Pancreas (tissue), 10 donors: Measurements from ENCODE around the gene ZNF710. TPM values are rescaled to one million over a fixed set of nuclear protein-coding genes. Genes with fewer than 3 reads are reported as not detected.

ENCODE experiments used
- ATAC-seq, 4 donors: fragments of 200-7000 bp; cut with Tn5 transposase; one replicate each; pipeline versions ENCODE4 v1.8.0 to v1.9.1; 2020; ENCODE audit warnings: mild to moderate bottlenecking in 4 of 4, moderate library complexity in 4 of 4
- DNase-seq, 6 donors: peaks; one replicate each; pipeline ENCODE4 v3.0.0-alpha.2; 2020
- FAIRE-seq: peaks from 2 replicates; lab custom pipeline; 2012; peaks lifted over from hg19 to GRCh38; lab: Jason Lieb, UNC
- H3K27ac ChIP-seq, 4 donors: fragments of 200-600 bp; sonication (generic); 1 replicate in 3 of 4; 2 replicates in 1 of 4; pipeline versions ENCODE4 v1.5.0 to v1.8.0; 2020
- H3K27me3 ChIP-seq, 4 donors: fragments of 200-600 bp; one replicate each; pipeline ENCODE4 v1.8.0; 2021
- H3K36me3 ChIP-seq, 3 donors: fragments of 200-600 bp; sonication (generic) in 1 of 3; one replicate each; pipeline versions ENCODE4 v1.5.0 to v1.8.0; 2020 to 2021
- H3K4me1 ChIP-seq, 3 donors: fragments of 200-600 bp; one replicate each; pipeline ENCODE4 v1.8.0; 2021
- H3K4me3 ChIP-seq, 4 donors: fragments of 200-600 bp; sonication (generic) in 2 of 4; one replicate each; pipeline versions ENCODE4 v1.5.0 to v1.8.0; 2020 to 2021
- H3K9me3 ChIP-seq, 4 donors: fragments of 200-600 bp; one replicate each; pipeline ENCODE4 v1.8.0; 2021
- CTCF ChIP-seq, 4 donors: fragments of 200-600 bp; sonication (generic) in 3 of 4; IDR thresholded peaks; one replicate each; pipeline versions ENCODE4 v1.5.0 to v1.8.0; 2021; ENCODE audit warnings: antibody characterized with exemption in 4 of 4
- WGBS, 2 donors: extraction: QIAGEN DNeasy Blood & Tissue Kit; methylation state at CpG; one replicate each; pipeline ENCODE4 v1.1.7; 2013; 5-methylcytosine and 5-hydroxymethylcytosine counted together
- intact Hi-C, 3 donors: fragments of 100-400 bp; cut with DNase I; formaldehyde crosslinking; loops; one replicate each; pipeline versions ENCODE4 v1.11.1 to v1.14.2; 2022
- polyA plus RNA-seq, 2 donors: library from polyadenylated mRNA; stranded (reverse); fragments of 200-250 nt; gene quantifications; one replicate each; pipeline ENCODE4 v1.2.3, GENCODE V29; 2013
- total RNA-seq, 6 donors: library from RNA; stranded (reverse); fragmentation: NEBNext Ultra II Directional in 4 of 6; extraction: Animal tissue kit (Norgen Biotek cat#: 25700) in 4 of 6; gene quantifications; one replicate each; pipeline versions ENCODE4 v1.2.1 to v1.2.4, GENCODE V29; 2021 to 2023
- donor health status: healthy with polysubstance abuse.
- donor health status: DM: no; HTN: no; CAD: no; lungs with moderate emphysema.
- donor health status: DM: no; HTN: no; CAD: no.
- donor health status: control.
- donor health status: control.
- donor health status: Bipolar disorder and iron deficiency.
- donor health status: DM: yes; HTN: yes; CAD: no.
- donor health status: DM: no; HTN: no; CAD: no.
- donor health status: DM: no; HTN: no; CAD: no.
- donor health status: DM: yes; HTN: yes; CAD: no.

Gene ZNF710
- total and polyA plus RNA-seq, 8 donors: 31.9 to 298 (median 37.8) TPM

- no peak for TF ChIP-seq CTCF (IDR thresholded peaks at IDR 0.05)
- peak overlapping the region; percentile 63 to 85 (median 81) for H3K27ac ChIP-seq
- FAIRE-seq: no peak
- H3K4me3 ChIP-seq: no peak overlapping the region
- no peaks in the 10 kb centered on the region for H3K9me3 ChIP-seq
- peaks cover 28 to 36% (median 30%) of the 10 kb centered on the region in 3 donors for H3K4me1 ChIP-seq
- no peaks in the 10 kb centered on the region for H3K27me3 ChIP-seq
- peak in 5 of 6 donors; percentile 59 to 83 (median 70) for DNase-seq
- intact Hi-C loops: no loop called here
- ATAC-seq: peak; percentile 8 to 30 (median 18)
- WGBS, 2 donors: 36 to 40% methylated on average over 20 of the region's 20 CpGs
- H3K36me3 ChIP-seq: peaks cover 0 to 9% (median 4%) of the 10 kb centered on the region in 3 donors
These were observed 62.0 kb downstream of the ZNF710 start for GRCh38 chr15:90062973-90063769.

- WGBS, 2 donors: 74 to 79% methylated on average over 11 of the region's 11 CpGs
- peak in 1 of 4 donors; percentile 0 for ATAC-seq
- DNase-seq: peak in 1 of 6 donors; percentile 63
These were observed 62.7 kb downstream of the ZNF710 start for GRCh38 chr15:90063770-90064247.

DNA sequence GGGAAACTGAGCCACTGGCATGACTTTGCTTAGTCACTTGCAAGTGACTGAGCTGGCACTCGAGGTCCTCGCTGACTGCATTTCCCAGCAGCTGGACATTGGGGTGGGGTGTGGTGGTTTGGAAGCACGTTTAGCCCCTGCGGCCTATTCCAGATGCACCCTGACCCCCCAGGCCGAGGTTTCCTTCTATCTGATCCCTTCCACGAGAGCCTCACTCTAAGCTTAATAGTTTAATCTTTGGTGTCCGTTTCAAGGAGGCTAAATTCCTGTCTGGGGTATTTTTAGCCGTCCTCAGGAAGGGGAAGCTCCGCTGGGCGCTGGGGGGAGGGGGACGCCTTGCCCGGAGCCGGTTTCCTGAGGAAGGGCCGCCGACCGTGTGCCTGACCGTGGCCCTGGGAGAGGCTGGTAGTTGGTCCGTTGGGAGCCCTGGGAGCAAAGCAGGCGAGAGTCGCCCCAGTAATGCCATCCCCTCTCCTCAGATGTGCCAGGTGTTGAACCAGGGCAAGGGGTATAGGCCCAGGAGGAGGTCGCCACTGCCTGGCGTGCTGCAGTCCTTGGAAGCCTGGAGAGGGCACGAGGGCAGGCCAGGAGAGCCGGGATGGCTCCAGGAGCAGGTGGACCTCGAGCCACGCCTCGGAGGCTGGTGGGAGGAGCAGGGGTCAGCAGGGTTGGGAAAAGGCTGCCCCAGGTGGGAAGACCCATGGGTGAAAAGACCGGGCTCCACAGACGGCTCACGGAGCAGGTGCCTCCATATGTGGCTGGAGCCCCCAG is 64.0 kb downstream of the ZNF710 start:
- Histone ChIP-seq H3K36me3 (peaks cover 0 to 15% (median 4%) of the 10 kb centered on the region in 3 donors), H3K27ac (peak overlapping the region in 2 of 4 donors; percentile 84 to 85), H3K27me3 (no peaks in the 10 kb centered on the region), H3K4me1 (peaks cover 28 to 36% (median 30%) of the 10 kb centered on the region in 3 donors), H3K4me3 (no peak overlapping the region), H3K9me3 (no peaks in the 10 kb centered on the region)
- 77 to 85% methylated on average over 30 of the region's 30 CpGs for WGBS, 2 donors
- no peak for TF ChIP-seq CTCF (IDR thresholded peaks at IDR 0.05)
- FAIRE-seq: no peak
- no peak for ATAC-seq
- peak in 1 of 6 donors; percentile 35 for DNase-seq
- intact Hi-C loops: loop anchor here in 1 of 3 donors (5.0 kb wide), 1 partner anchor 58 kb away; no protein-coding TSS in a partner anchor

More at GRCh38 chr15:90063770-90064247, 62.7 kb downstream of the ZNF710 start:
- Histone ChIP-seq H3K4me3 (no peak overlapping the region), H3K9me3 (no peaks in the 10 kb centered on the region), H3K27ac (peak overlapping the region; percentile 63 to 85 (median 81)), H3K27me3 (no peaks in the 10 kb centered on the region), H3K36me3 (peaks cover 0 to 15% (median 4%) of the 10 kb centered on the region in 3 donors), H3K4me1 (peaks cover 28 to 36% (median 30%) of the 10 kb centered on the region in 3 donors)
- FAIRE-seq: no peak
- no peak for TF ChIP-seq CTCF (IDR thresholded peaks at IDR 0.05)
- intact Hi-C loops: no loop called here

DNA sequence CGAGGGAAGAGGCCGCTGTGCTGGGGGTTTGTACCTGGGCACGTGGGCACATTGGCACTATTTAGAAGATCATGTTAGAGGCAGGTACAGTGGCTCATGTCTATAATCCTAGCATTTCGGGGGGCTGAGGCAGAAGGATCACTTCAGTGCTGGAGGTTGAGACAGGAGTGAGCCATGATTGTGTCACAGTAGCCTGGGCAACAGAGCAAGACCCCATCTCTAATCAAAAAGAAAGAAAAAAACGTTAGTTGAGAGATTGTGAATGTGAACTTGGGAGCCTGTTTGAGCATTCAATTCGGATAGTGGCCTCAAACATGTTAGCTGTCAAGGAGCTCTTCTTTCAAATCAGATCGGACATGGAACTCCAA is 64.5 kb downstream of the ZNF710 start:
- no peak for ATAC-seq
- Histone ChIP-seq H3K9me3 (no peaks in the 10 kb centered on the region), H3K27ac (peak overlapping the region in 2 of 4 donors; percentile 58 to 85), H3K36me3 (peaks cover 0 to 15% (median 4%) of the 10 kb centered on the region in 3 donors), H3K4me1 (peaks cover 26 to 39% (median 30%) of the 10 kb centered on the region in 3 donors), H3K27me3 (no peaks in the 10 kb centered on the region), H3K4me3 (no peak overlapping the region)
- DNase-seq: no peak
- no peak for FAIRE-seq
- no peak for TF ChIP-seq CTCF (IDR thresholded peaks at IDR 0.05)
- intact Hi-C loops: loop anchor here in 1 of 3 donors (5.0 kb wide), 1 partner anchor 58 kb away; no protein-coding TSS in a partner anchor
- 74 to 77% methylated on average over 7 of the region's 7 CpGs for WGBS, 2 donors
